Measurements from ENCODE around the gene SLC35F4.

The SLC35F4 gene

GRCh38 chr14:57875985-57876384 lies 10.1 kb upstream of the SLC35F4 start:
- no peak overlapping the region for H3K4me3 ChIP-seq (ENCODE audit: low read length)
- no peak overlapping the region for H2AFZ ChIP-seq (ENCODE audit: low read length)
- no peaks in the 10 kb centered on the region for H3K36me3 ChIP-seq (replicated peaks; ENCODE audit: insufficient read depth, low read length)
- H4K20me1 ChIP-seq (ENCODE audit: insufficient read depth, low read length): no peaks in the 10 kb centered on the region
- H3K9ac ChIP-seq (ENCODE audit: low read length): no peak overlapping the region
- no peaks in the 10 kb centered on the region for H3K27me3 ChIP-seq (replicated peaks; ENCODE audit: insufficient read depth, low read length)
- no peaks in the 10 kb centered on the region for H3F3A ChIP-seq (ENCODE audit: insufficient read depth, low read length)
- no peaks in the 10 kb centered on the region for H3K79me2 ChIP-seq (ENCODE audit: low read length)
- H3K4me2 ChIP-seq (ENCODE audit: low read depth, low read length): no peak overlapping the region
- H3K27ac ChIP-seq (ENCODE audit: low read length): no peak overlapping the region
- DNase-seq: no peak
- no peaks in the 10 kb centered on the region for H3K9me3 ChIP-seq (replicated peaks; ENCODE audit: insufficient read depth, low read length)
- no peaks in the 10 kb centered on the region for H3K9me2 ChIP-seq (replicated peaks; ENCODE audit: insufficient read depth, low read length)
- 0 out of 2 replicates have a peak, but pooled peaks cover under 1% of the 10 kb centered on the region for H3K4me1 ChIP-seq (ENCODE audit: low read length)
- TF ChIP-seq EZH2 (optimal IDR thresholded peaks at IDR 0.05; ENCODE audit: low read depth, low read length) (no peak), EZH2phosphoT487 (IDR thresholded peaks at IDR 0.05; ENCODE audit: low read length) (no peak), CTCF (IDR thresholded peaks at IDR 0.05; ENCODE audit: low read length) (no peak)

- no peak for TF ChIP-seq EZH2phosphoT487 (IDR thresholded peaks at IDR 0.05; ENCODE audit: low read length)
- no peak for TF ChIP-seq CTCF (IDR thresholded peaks at IDR 0.05; ENCODE audit: low read length)
- TF ChIP-seq EZH2 (optimal IDR thresholded peaks at IDR 0.05; ENCODE audit: low read depth, low read length): no peak
- H3K27ac ChIP-seq (ENCODE audit: low read length): no peak overlapping the region
- no peaks in the 10 kb centered on the region for H3K9me3 ChIP-seq (replicated peaks; ENCODE audit: insufficient read depth, low read length)
- no peak overlapping the region for H3K4me3 ChIP-seq (ENCODE audit: low read length)
- H3K4me2 ChIP-seq (ENCODE audit: low read depth, low read length): no peak overlapping the region
- H3K9me2 ChIP-seq (replicated peaks; ENCODE audit: insufficient read depth, low read length): no peaks in the 10 kb centered on the region
- H3K79me2 ChIP-seq (ENCODE audit: low read length): no peaks in the 10 kb centered on the region
- H2AFZ ChIP-seq (ENCODE audit: low read length): no peak overlapping the region
- no peaks in the 10 kb centered on the region for H3F3A ChIP-seq (ENCODE audit: insufficient read depth, low read length)
- H3K27me3 ChIP-seq (replicated peaks; ENCODE audit: insufficient read depth, low read length): no peaks in the 10 kb centered on the region
- no peak for DNase-seq
- H3K9ac ChIP-seq (ENCODE audit: low read length): no peak overlapping the region
- no peaks in the 10 kb centered on the region for H4K20me1 ChIP-seq (ENCODE audit: insufficient read depth, low read length)
- no peaks in the 10 kb centered on the region for H3K36me3 ChIP-seq (replicated peaks; ENCODE audit: insufficient read depth, low read length)
- 0 out of 2 replicates have a peak, but pooled peaks cover 4% of the 10 kb centered on the region for H3K4me1 ChIP-seq (ENCODE audit: low read length)
These were observed 9.4 kb upstream of the SLC35F4 start for GRCh38 chr14:57875296-57875695.

GRCh38 chr14:57871459-57872080 lies 5.7 kb upstream of the SLC35F4 start:
- no peaks in the 10 kb centered on the region for H3K9me2 ChIP-seq (replicated peaks; ENCODE audit: insufficient read depth, low read length)
- no peaks in the 10 kb centered on the region for H3F3A ChIP-seq (ENCODE audit: insufficient read depth, low read length)
- TF ChIP-seq CTCF (IDR thresholded peaks at IDR 0.05; ENCODE audit: low read length) (peak; percentile 49), EZH2 (optimal IDR thresholded peaks at IDR 0.05; ENCODE audit: low read depth, low read length) (no peak), EZH2phosphoT487 (IDR thresholded peaks at IDR 0.05; ENCODE audit: low read length) (no peak)
- no peak overlapping the region for H3K27ac ChIP-seq (ENCODE audit: low read length)
- 0 out of 2 replicates have a peak, but pooled peaks cover 4% of the 10 kb centered on the region for H3K4me1 ChIP-seq (ENCODE audit: low read length)
- no peaks in the 10 kb centered on the region for H3K27me3 ChIP-seq (replicated peaks; ENCODE audit: insufficient read depth, low read length)
- no peak overlapping the region for H3K4me3 ChIP-seq (ENCODE audit: low read length)
- H3K9ac ChIP-seq (ENCODE audit: low read length): no peak overlapping the region
- peak; percentile 36 for DNase-seq
- H3K79me2 ChIP-seq (ENCODE audit: low read length): no peaks in the 10 kb centered on the region
- H3K9me3 ChIP-seq (replicated peaks; ENCODE audit: insufficient read depth, low read length): no peaks in the 10 kb centered on the region
- H2AFZ ChIP-seq (ENCODE audit: low read length): no peak overlapping the region
- no peak overlapping the region for H3K4me2 ChIP-seq (ENCODE audit: low read depth, low read length)
- H3K36me3 ChIP-seq (replicated peaks; ENCODE audit: insufficient read depth, low read length): no peaks in the 10 kb centered on the region
- no peaks in the 10 kb centered on the region for H4K20me1 ChIP-seq (ENCODE audit: insufficient read depth, low read length)

Data from MM.1S (cell line).